ENCODE data around the gene ARRDC3.
A peak's percentile ranks its signal among the peaks of the same experiment; 100 is the strongest.
"Not testable (repeated sequence)": the region's sequence is repeated elsewhere in the genome, so short reads cannot be mapped to it uniquely, and the experiment has no call there.

ARRDC3 gene

GRCh38 chr5:91361055-91361701, 21.9 kb downstream of the ARRDC3 start:
- H3K4me3 ChIP-seq (ENCODE audit: low read length): no peak overlapping the region
- TF ChIP-seq, protein P1, sequence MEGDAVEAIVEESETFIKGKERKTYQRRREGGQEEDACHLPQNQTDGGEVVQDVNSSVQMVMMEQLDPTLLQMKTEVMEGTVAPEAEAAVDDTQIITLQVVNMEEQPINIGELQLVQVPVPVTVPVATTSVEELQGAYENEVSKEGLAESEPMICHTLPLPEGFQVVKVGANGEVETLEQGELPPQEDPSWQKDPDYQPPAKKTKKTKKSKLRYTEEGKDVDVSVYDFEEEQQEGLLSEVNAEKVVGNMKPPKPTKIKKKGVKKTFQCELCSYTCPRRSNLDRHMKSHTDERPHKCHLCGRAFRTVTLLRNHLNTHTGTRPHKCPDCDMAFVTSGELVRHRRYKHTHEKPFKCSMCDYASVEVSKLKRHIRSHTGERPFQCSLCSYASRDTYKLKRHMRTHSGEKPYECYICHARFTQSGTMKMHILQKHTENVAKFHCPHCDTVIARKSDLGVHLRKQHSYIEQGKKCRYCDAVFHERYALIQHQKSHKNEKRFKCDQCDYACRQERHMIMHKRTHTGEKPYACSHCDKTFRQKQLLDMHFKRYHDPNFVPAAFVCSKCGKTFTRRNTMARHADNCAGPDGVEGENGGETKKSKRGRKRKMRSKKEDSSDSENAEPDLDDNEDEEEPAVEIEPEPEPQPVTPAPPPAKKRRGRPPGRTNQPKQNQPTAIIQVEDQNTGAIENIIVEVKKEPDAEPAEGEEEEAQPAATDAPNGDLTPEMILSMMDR (conservative IDR thresholded peaks at IDR 0.05; ENCODE audit: low read depth, low read length): no peak
- DNase-seq (ENCODE audit: low read depth): no peak

GRCh38 chr5:91359962-91360609, 23.0 kb downstream of the ARRDC3 start:
- TF ChIP-seq, protein P1 (conservative IDR thresholded peaks at IDR 0.05; ENCODE audit: low read depth, low read length): no peak
- H3K4me3 ChIP-seq (ENCODE audit: low read length): no peak overlapping the region
- DNase-seq (ENCODE audit: low read depth): no peak

DNA sequence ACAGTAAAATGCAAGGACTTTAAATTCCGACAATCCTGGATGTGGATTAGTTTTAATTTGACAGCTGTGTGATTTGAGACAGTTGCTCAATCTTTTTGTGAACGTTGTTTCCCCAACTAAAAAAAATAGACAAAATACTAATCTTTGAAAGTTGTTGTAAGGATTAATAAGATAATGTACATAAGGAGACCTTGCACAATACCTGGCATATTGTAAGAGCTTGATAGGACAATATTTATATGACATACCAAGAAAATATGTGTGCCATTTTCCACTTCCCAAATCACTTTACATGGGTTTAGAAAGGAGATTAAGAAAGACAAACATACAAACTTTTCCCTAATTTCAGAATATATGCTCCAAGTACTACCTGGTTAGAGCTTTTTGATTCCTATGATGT, 25.3 kb downstream of the ARRDC3 start:
- peak; percentile 40 for DNase-seq (ENCODE audit: low read depth)
- TF ChIP-seq, protein P1 (conservative IDR thresholded peaks at IDR 0.05; ENCODE audit: low read depth, low read length): no peak
- no peak overlapping the region for H3K4me3 ChIP-seq (ENCODE audit: low read length)

DNA sequence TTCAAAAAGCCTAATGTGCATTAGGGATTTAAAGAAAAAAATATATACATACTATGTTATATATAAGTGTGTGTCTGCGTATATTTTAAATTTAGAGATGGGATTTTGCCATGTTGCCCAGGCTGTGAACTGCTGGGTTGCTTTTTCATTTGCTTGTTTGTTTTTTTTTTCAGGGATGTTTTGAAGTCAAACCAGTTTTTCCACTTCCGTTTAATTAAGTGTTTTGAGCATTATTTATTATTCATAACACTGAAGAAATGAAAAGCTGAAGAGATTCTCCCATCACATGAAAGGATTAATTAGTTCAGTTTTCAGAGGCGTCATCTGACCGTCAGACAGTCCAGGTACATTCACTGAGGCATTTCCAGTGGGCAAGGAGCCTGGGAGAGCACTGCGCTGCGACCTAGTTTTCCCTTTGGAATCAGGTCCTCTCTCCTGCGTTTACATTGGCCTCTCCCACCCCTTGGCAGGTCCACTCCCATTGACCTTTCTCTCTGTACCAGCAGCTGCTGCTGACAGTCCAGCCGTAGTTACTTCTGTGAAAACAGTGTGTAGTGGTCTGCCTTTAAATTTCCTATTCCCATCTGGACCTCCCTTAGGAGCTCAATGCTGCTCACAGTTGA, 26.0 kb downstream of the ARRDC3 start:
- no peak overlapping the region for H3K4me3 ChIP-seq (ENCODE audit: low read length)
- DNase-seq (ENCODE audit: low read depth): no peak
- TF ChIP-seq, protein P1 (conservative IDR thresholded peaks at IDR 0.05; ENCODE audit: low read depth, low read length): no peak

- not testable (repeated sequence) for DNase-seq (ENCODE audit: low read depth); H3K4me3 ChIP-seq (ENCODE audit: low read length)
These were observed 28.2 kb downstream of the ARRDC3 start for GRCh38 chr5:91354867-91355266.

GRCh38 chr5:91352831-91353695, 30.1 kb downstream of the ARRDC3 start:
- DNase-seq (ENCODE audit: low read depth): no peak
- TF ChIP-seq, protein P1 (conservative IDR thresholded peaks at IDR 0.05; ENCODE audit: low read depth, low read length): no peak
- no peak overlapping the region for H3K4me3 ChIP-seq (ENCODE audit: low read length)

DNA sequence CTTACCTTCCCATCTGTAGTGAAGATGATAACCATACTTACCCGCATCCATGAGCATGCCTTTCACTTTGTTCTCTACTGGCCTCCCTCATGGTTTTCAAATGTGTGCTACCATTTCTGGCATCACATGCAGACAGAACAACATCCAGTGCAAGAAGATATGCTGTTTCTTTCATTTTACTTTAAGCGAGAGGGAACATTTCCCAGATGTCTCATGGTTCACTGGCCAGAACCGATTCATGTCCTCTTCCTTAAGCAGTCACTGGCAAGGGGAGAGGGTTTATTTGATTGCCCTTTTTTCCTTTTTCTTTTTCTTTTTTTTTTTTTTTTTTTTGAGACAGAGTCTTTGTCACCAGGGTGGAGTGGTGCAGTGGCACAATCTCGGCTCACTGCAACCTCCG, 37.7 kb downstream of the ARRDC3 start:
- TF ChIP-seq, protein P1 (conservative IDR thresholded peaks at IDR 0.05; ENCODE audit: low read depth, low read length): no peak
- H3K4me3 ChIP-seq (ENCODE audit: low read length): no peak overlapping the region
- no peak for DNase-seq (ENCODE audit: low read depth)

DNA sequence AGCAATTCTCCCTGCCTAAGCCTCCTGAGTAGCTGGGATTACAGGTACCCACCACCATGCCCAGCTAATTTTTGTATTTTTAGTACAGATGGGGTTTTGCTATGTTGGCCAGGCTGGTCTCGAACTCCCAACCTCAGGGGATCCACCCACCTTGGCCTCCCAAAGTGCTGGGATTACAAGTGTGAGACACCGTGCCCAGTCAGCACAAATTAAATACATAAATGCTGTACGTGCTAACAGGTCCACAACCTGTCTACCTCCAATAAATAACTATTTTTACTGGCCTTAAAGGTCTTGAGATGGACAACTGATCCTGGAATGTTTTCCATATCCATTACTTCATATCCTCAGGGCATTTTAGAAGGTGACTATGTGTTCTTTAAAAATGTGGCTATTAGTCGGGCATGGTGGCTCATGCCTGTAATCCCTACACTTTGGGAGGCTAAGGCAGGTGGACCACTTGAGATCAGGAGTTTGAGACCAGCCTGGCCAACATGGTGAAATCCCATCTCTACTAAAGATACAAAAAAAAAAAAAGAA, 38.4 kb downstream of the ARRDC3 start:
- H3K4me3 ChIP-seq (ENCODE audit: low read length); DNase-seq (ENCODE audit: low read depth): not testable (repeated sequence)

Measured in retinal pigment epithelial cell (primary cell).